K562 (cell line): ENCODE data around the gene LAX1. TPM values are rescaled to one million over a fixed set of nuclear protein-coding genes. Genes with fewer than 3 reads are reported as not detected.

Source experiments
- ATAC-seq: fragments of 200-7000 bp; cut with Tn5 transposase; 3 replicates; pipeline ENCODE4 v1.9.1; 2020; ENCODE audit warnings: moderate library complexity
- BruUV-seq: library from RNA; stranded (reverse); fragments of 400-500 nt; replicated peaks from 2 replicates; lab custom pipeline; 2021; lab: Mats Ljungman, UMichigan
- CTCF ChIA-PET: fragments of 300-600 bp; formaldehyde crosslinking; extraction: SDS; loops from one replicate; lab custom pipeline; 2021; ENCODE audit warnings: low intra/inter-chr PET ratio; lab: Yijun Ruan, JAX
- POLR2A ChIA-PET: fragments of 300-600, 350-650 bp; sonication (Branson Sonifier 250); formaldehyde crosslinking; extraction: SDS; loops from one replicate; lab custom pipeline; 2021; ENCODE audit warnings: antibody characterized with exemption, inconsistent platforms; lab: Yijun Ruan, JAX
- DNase-seq, 4 experiments: peaks; one replicate each; pipeline versions ENCODE4 v3.0.0 to v3.0.0-alpha.2; 2011 to 2018; ENCODE audit warnings: low spot score in 3 of 4, mixed read lengths in 3 of 4; ENCODE audit errors: extremely low read depth in 1 of 4
- FAIRE-seq: peaks from 2 replicates; lab custom pipeline; 2011; peaks lifted over from hg19 to GRCh38; lab: Jason Lieb, UNC
- H2AFZ ChIP-seq: 2 replicates; pipeline ENCODE4 v1.6.0; 2011; ENCODE audit warnings: low read depth, low read length, control low read depth, inconsistent platforms
- H3K27ac ChIP-seq: fragments of 200-600 bp; 3 replicates; pipeline ENCODE4 v1.8.0; 2011; ENCODE audit warnings: low read depth, mild to moderate bottlenecking, control low read depth, inconsistent platforms, low read length, moderate library complexity, mixed read lengths; ENCODE audit errors: extremely low read depth
- H3K27me3 ChIP-seq, 2 experiments: fragments of 300-600 bp in 1 of 2; 2 replicates in 1 of 2; 3 replicates in 1 of 2; pipeline versions ENCODE4 v1.6.0 to v1.8.0; 2011; ENCODE audit warnings: inconsistent platforms in 2 of 2, low read length in 2 of 2, mild to moderate bottlenecking in 1 of 2, mixed read lengths in 1 of 2, moderate library complexity in 1 of 2; ENCODE audit not compliant: control insufficient read depth in 2 of 2, insufficient read depth in 2 of 2
- H3K36me3 ChIP-seq: fragments of 300-600 bp; 3 replicates; pipeline ENCODE4 v1.8.0; 2011; ENCODE audit warnings: mild to moderate bottlenecking, low read length, inconsistent platforms; ENCODE audit not compliant: control insufficient read depth, insufficient read depth
- H3K4me1 ChIP-seq, 2 experiments: fragments of 200-600 bp in 1 of 2; replicated peaks in 1 of 2; 2 replicates in 1 of 2; 3 replicates in 1 of 2; pipeline versions ENCODE4 v1.5.1 to v1.8.0; 2011; ENCODE audit warnings: inconsistent platforms in 2 of 2, low read length in 2 of 2, mild to moderate bottlenecking in 1 of 2, mixed read lengths in 1 of 2, moderate library complexity in 1 of 2; ENCODE audit not compliant: control insufficient read depth in 2 of 2, insufficient read depth in 2 of 2
- H3K4me2 ChIP-seq: 2 replicates; pipeline ENCODE4 v1.6.1; 2011; ENCODE audit warnings: low read length, control low read depth, inconsistent platforms, mixed read lengths; ENCODE audit not compliant: insufficient read depth
- H3K4me3 ChIP-seq: fragments of 200-600 bp; sonication (generic), shearing (Covaris generic); 2 replicates; pipeline ENCODE4 v1.5.1; 2016; ENCODE audit warnings: control low read depth, inconsistent platforms
- H3K79me2 ChIP-seq: fragments of 200-600 bp; 3 replicates; pipeline ENCODE4 v1.8.0; 2011; ENCODE audit warnings: low read length, inconsistent platforms; ENCODE audit not compliant: control insufficient read depth, insufficient read depth
- H3K9ac ChIP-seq, 2 experiments: 2 replicates each; pipeline versions ENCODE4 v1.6.0 to v1.6.1; 2011; ENCODE audit warnings: low read depth in 2 of 2, low read length in 2 of 2, control low read depth in 1 of 2, inconsistent platforms in 1 of 2, mild to moderate bottlenecking in 1 of 2, mixed read lengths in 1 of 2; ENCODE audit not compliant: insufficient read depth in 1 of 2
- H3K9me1 ChIP-seq: one replicate; pipeline ENCODE4 v1.6.0; 2011; ENCODE audit warnings: inconsistent platforms, mild to moderate bottlenecking, low read length, moderate library complexity; ENCODE audit not compliant: control insufficient read depth, insufficient read depth
- H3K9me3 ChIP-seq: replicated peaks from 2 replicates; pipeline ENCODE4 v1.5.1; 2011; ENCODE audit warnings: low read depth, low read length, inconsistent platforms; ENCODE audit not compliant: control insufficient read depth, insufficient read depth
- H4K20me1 ChIP-seq: replicated peaks from 2 replicates; pipeline ENCODE4 v1.6.1; 2011; ENCODE audit warnings: low read length, inconsistent platforms, mixed read lengths; ENCODE audit not compliant: control insufficient read depth, insufficient read depth
- CEBPZ ChIP-seq: fragments of 150-350 bp; IDR thresholded peaks from 2 replicates; pipeline ENCODE4 v1.6.1; 2014; ENCODE audit warnings: low read depth, mild to moderate bottlenecking, low read length, borderline replicate concordance
- FUS ChIP-seq: fragments of 200-400 bp; formaldehyde crosslinking; optimal IDR thresholded peaks from 2 replicates; pipeline ENCODE3; 2017; ENCODE audit warnings: low read depth, low read length
- GATA2 ChIP-seq: sonication (generic); formaldehyde crosslinking; IDR thresholded peaks from 2 replicates; pipeline ENCODE4 v1.4.0; 2020; ENCODE audit warnings: mild to moderate bottlenecking, missing genetic modification reagents
- HMG20B ChIP-seq: fragments of 250-450 bp; sonication (Bioruptor Pico); IDR thresholded peaks from 2 replicates; pipeline ENCODE4 v1.5.0; 2021; ENCODE audit warnings: mild to moderate bottlenecking
- SAFB ChIP-seq: fragments of 200-400 bp; formaldehyde crosslinking; IDR thresholded peaks from 2 replicates; pipeline ENCODE4 v1.6.1; 2017; ENCODE audit warnings: low read depth, low read length, borderline replicate concordance
- SOX6 ChIP-seq: fragments of 450-650 bp; IDR thresholded peaks from 2 replicates; pipeline ENCODE4 v1.6.1; 2014; ENCODE audit warnings: mild to moderate bottlenecking
- STAG1 ChIP-seq: sonication (generic); formaldehyde crosslinking; IDR thresholded peaks from 2 replicates; pipeline ENCODE4 v1.5.0; 2020; ENCODE audit warnings: missing genetic modification reagents, borderline replicate concordance
- ZNF277 ChIP-seq: fragments of 250-450 bp; sonication (Bioruptor Pico); IDR thresholded peaks from 2 replicates; pipeline ENCODE4 v1.8.0; 2022; ENCODE audit warnings: inconsistent platforms, mild to moderate bottlenecking, moderate library complexity, borderline replicate concordance
- ZNF696 ChIP-seq: fragments of 250-450 bp; sonication (Bioruptor Pico); conservative IDR thresholded peaks from 2 replicates; pipeline ENCODE4 v1.4.0; 2020; ENCODE audit warnings: mild to moderate bottlenecking, moderate library complexity
- ZNF780A ChIP-seq: fragments of 250-450 bp; sonication (Bioruptor Pico); IDR thresholded peaks from 2 replicates; pipeline ENCODE4 v1.5.0; 2021; ENCODE audit warnings: mild to moderate bottlenecking
- WGBS: fragments of 100-300 bp; shearing (Covaris generic); methylation state at CpG from one replicate; pipeline ENCODE4 v1.1.6; 2016; ENCODE audit warnings: low coverage, mixed read lengths; ENCODE audit not compliant: insufficient coverage; ENCODE audit errors: missing lambda C conversion rate; 5-methylcytosine and 5-hydroxymethylcytosine counted together
- in situ Hi-C: fragments of 300-500 bp; cut with MboI; formaldehyde crosslinking; loops from 4 replicates; pipeline ENCODE4 v1.15.0; 2018; ENCODE audit warnings: inconsistent platforms, mixed read lengths
- intact Hi-C: fragments of 100-400 bp; cut with micrococcal nuclease; formaldehyde crosslinking; loops from 2 replicates; pipeline ENCODE4 v1.14.2; 2022
- polyA plus RNA-seq, 8 experiments: library from polyadenylated mRNA; depleted of rRNA in 4 of 8; stranded (reverse) in 5 of 8; unstranded in 3 of 8; fragments of >200 nt; fragmentation: Nextera tagmentation in 2 of 8; fragmentation: Illumina TruSeq in 1 of 8; extraction: Ambion mirVana in 2 of 8; extraction: Trizol in 1 of 8; gene quantifications; 2 replicates each; pipeline versions ENCODE4 v1.2.1 to v1.2.3, GENCODE V29; 2011 to 2014; ENCODE audit warnings: inconsistent platforms in 1 of 8, missing spikeins in 1 of 8
- total RNA-seq, 7 experiments: library from RNA; depleted of rRNA in 6 of 7; stranded (reverse); fragments of >200 nt in 6 of 7; fragmentation: Illumina TruSeq in 2 of 7; extraction: Trizol in 2 of 7; gene quantifications; 2 replicates each; pipeline versions ENCODE4 v1.2.1 to v1.2.3, GENCODE V29; 2011 to 2021; ENCODE audit warnings: low replicate concordance in 1 of 7

The LAX1 gene
- total and polyA plus RNA-seq, 9 of the 15 experiments (the other 6 are each of a cell fraction or from before 2014, with no cell fraction given): not detected

DNA sequence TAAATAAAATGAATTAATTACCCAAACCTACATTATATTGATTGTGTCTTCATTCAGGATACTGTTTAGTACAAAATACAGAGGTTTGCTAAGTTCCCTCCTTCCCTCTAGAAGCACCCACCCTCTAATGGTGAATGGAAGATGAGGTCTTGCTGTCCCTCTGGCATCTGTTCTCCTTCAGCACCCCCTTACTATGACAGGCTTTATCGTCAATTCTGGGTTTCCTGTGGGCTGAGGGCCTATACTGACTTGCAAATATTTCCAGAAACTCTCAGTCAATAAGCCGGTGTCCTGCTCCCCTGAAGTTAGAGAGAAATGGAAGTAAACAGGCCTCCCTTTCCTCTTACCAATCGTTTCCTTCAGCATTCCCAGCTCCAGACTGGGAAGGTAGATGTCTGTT lies 13.2 kb downstream of the LAX1 start:
- Histone ChIP-seq H2AFZ (peak overlapping the region; percentile 66; the same call in 1 of the 2 replicates), H3K27me3 (peaks cover 6 to 11% of the 10 kb centered on the region in 2 experiments; a peak in 3 of 5 replicates), H3K27ac (no peak overlapping the region), H3K4me2 (no peak overlapping the region), H3K9ac (no peak overlapping the region), H3K9me1 (no peaks in the 10 kb centered on the region), H3K36me3 (no peaks in the 10 kb centered on the region), H3K4me3 (no peak overlapping the region), H3K4me1 (no peaks in the 10 kb centered on the region; a peak in 2 of 5 replicates), H4K20me1 (no peaks in the 10 kb centered on the region), H3K79me2 (no peaks in the 10 kb centered on the region), H3K9me3 (no peaks in the 10 kb centered on the region)
- in situ Hi-C loops (no loop called here), intact Hi-C loops (loop anchor here (5.0 to 10.0 kb wide), 2 partner anchors 66 to 153 kb away; partner anchors contain the start of gene ATP2B4)
- 43% methylated on average over 3 of the region's 3 CpGs for WGBS
- BruUV-seq: no TSS peak
- no peak for TF ChIP-seq HMG20B (CRISPR knock-in tag)
- TF ChIP-seq SAFB: no peak
- TF ChIP-seq ZNF696 (CRISPR knock-in tag): no peak
- no peak for TF ChIP-seq CEBPZ
- TF ChIP-seq SOX6: no peak
- TF ChIP-seq STAG1 (CRISPR knock-in tag): no peak
- no peak for TF ChIP-seq GATA2 (CRISPR knock-in tag)
- no peak for TF ChIP-seq FUS
- TF ChIP-seq ZNF780A (CRISPR knock-in tag): no peak
- no peak for TF ChIP-seq ZNF277
- peak; percentile 19 for FAIRE-seq
- ATAC-seq: peak; percentile 35
- CTCF ChIA-PET: no interaction called here
- peak in 1 of 4 experiments; percentile 9 for DNase-seq
- POLR2A ChIA-PET: interaction anchor here (0.7 kb wide), 1 partner anchor 149 kb away, joined by 3 read pairs; no protein-coding TSS in a partner anchor
